ENCODE measurements around the gene C1orf167.

C1orf167 gene

GRCh38 chr1:11765661-11766428 is 3.9 kb downstream of the C1orf167 start:
- DNase-seq = no peak

DNA sequence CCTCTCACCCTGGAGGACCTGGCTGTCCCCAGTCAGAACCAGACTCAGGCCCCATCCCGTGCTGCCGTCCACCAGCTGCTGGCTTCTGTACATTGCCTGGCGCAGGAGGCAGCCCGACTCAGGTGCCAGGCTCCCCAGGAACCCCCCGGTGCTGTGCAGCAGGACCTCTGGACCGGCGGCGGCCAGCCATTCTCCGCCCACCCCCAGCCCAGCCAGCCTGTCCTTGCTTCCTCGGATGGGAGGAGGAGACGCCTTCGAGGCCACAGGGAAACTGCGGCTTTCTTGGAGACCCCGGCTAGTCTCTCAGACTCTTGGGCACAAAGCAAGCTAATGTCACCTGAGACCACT is 4.4 kb downstream of the C1orf167 start:
- DNase-seq = no peak

GRCh38 chr1:11767922-11768704 is 6.1 kb downstream of the C1orf167 start:
- no peak for DNase-seq

GRCh38 chr1:11768821-11769220 is 6.8 kb downstream of the C1orf167 start:
- DNase-seq = no peak

DNA sequence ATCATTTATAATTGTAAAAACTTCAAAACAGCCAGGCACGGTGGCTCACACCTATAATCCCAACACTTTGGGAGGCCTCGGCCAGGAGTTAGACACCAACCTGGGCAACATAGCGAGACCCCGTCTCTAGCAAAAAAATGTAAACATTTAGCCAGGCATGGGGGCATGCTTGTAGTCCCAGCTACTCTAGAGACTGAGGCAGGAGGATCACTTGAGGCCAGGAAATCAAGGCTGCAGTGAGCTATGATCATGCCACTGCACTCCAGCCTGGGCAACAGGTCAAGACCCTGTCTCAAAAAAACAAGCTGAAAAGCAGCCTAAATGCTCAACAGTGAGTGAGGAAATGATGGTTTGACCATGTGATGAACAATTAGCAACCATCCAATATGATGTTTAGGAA is 7.3 kb downstream of the C1orf167 start:
- DNase-seq = no peak

DNA sequence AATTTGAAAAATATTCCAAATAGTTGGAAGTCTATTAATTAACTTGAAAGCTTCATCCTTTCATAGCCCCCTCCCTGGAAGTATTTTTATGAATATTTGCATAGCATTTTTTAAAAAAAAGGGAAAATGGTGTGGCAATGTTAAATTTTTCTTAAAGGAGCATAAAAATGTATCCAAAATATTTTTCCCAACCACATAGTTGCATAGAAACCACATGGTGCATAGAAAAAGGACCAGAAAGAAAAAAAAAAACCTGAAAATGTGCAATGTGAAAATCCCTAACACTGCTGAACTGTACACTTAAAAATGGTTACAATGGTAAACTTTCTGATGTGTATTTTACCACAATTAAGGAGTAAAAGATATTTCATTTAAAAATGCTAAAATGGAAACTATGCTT is 8.0 kb downstream of the C1orf167 start:
- no peak for DNase-seq

- DNase-seq = no peak
Measured at GRCh38 chr1:11771481-11772043, 9.6 kb downstream of the C1orf167 start.

- no peak for DNase-seq
Measured at GRCh38 chr1:11772458-11772857, 10.5 kb downstream of the C1orf167 start.

DNA sequence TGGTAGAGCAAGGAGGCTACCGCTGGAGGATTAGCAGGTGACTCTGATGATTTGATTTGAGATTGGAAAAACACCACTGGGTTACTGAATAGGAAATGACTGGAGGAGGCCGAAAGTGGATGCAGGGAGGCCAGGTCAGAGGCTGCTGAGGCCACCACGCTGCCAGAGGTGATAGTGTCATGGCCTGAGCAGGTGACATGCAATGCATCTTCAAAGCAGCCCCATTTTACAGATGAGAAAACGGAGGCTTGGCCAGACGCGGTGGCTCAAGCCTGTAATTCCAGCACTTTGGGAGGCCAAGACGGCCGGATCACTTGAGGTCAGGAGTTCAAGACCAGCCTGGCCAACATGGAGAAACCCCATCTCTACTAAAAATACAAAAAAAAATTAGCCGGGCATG is 12.8 kb downstream of the C1orf167 start:
- no peak for DNase-seq

GRCh38 chr1:11777658-11778322 is 15.8 kb downstream of the C1orf167 start:
- DNase-seq = no peak

- DNase-seq = no peak
Measured at GRCh38 chr1:11778336-11778735, 16.3 kb downstream of the C1orf167 start.

GRCh38 chr1:11778844-11779623 is 17.0 kb downstream of the C1orf167 start:
- no peak for DNase-seq

GRCh38 chr1:11779715-11780379 is 17.9 kb downstream of the C1orf167 start:
- no peak for DNase-seq

DNA sequence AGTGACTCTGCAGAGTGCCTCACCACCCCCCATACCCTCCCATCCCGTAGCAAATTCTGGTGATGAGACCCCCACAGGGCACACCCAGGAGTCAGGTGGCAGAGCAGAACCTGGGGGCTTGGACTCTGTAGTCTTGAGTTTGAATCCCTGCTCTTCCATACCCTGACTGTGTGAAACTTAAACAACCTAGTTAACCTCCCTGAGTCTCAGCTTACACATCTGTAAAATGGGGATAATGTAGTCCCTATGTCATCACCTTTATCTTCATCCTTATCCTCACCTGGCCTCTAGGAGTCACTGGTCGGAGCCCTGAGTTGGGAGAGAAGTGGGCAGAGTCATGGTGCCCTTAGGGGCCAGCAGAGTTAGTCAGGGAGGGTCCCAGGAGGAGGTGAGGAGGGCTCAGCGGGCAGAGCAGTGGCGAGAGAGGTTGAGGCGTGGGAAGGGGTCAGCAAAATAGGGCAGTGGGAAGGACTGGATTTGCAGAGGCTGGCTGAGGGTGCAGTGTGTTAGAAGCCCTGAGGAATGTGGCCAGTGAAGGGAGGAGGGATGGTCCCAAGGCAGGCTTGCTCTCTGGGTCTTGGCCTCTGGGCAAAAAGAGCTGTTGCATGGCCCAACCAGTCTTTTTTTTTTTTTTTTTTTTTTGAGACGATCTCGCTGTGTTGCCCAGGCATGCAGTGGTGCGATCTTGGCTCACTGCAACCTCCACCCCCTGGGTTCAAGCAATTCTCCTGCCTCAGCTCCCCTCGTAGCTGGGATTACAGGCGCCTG is 18.6 kb downstream of the C1orf167 start:
- DNase-seq = no peak

- DNase-seq = no peak
Measured at GRCh38 chr1:11781297-11781696, 19.3 kb downstream of the C1orf167 start.

GRCh38 chr1:11782127-11782708 is 20.2 kb downstream of the C1orf167 start:
- DNase-seq = no peak

DNA sequence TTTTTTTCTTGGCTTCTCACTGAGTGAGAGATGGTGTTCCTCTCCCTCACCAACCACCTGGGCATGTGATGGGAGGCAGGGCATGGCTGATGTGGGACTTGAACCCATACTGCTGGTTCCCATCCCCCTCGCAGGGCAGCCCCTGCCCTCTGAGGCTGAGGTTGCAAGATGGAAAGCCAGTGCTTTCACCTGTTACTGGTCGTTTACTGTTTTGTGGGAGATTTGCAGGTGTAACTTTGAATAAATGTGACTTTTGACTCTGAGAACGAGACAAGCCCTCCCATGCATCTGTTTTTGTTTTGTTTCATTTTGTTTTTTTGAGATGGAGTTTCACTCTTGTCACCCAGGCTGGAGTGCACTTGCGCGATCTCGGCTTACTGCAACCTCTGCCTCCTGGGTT is 21.6 kb downstream of the C1orf167 start:
- no peak for DNase-seq

- no peak for DNase-seq
Measured at GRCh38 chr1:11784256-11784992, 22.4 kb downstream of the C1orf167 start.

DNA sequence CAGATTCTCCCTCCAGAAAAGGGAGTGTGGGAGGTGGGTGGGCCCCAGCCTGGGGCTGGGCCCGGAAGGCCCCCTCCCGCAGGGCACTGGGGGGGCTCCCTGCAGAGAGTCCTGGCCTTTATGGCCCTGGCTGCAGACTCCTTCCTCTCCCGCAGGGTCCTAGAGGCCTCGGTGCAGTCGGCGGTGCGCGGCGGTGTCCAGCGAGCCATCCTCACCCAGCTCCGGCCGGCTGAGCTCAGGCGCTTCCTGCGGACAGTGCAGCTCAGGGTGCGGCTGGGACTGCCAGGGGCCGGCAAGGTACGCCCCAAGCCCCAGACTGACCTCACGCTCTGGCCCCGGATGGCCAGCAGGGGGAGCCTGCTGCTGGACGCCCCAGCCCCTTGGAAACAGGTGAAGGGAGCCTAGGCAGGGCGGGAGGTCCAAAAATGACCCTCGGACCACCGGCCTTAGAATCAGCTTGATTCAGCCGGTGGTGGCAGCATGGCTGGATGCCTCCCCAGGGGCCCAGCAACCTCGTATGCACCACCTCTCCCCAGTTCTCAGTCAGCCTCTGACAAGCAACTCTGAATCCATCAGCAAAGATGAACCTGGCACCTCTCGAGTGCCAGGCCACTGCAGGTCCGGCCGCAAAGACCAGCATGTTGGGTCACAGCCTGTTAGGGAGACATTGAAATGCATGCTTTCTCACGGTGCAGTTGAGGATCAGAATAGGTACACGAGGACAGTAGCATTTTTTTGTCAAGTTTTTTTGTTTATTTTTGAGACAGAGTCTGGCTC is 23.2 kb downstream of the C1orf167 start:
- peak; percentile 39 to 52 for DNase-seq

All from CD4-positive, alpha-beta T cell treated with Interleukin-1 beta for 1 hour (primary cell).